HepG2 (cell line): ENCODE data around the gene DNMT3L. TPM values are rescaled to one million over a fixed set of nuclear protein-coding genes. Genes with fewer than 3 reads are reported as not detected.

Source experiments
- ATAC-seq: fragments of 200-7000 bp; cut with Tn5 transposase; 3 replicates; pipeline ENCODE4 v1.9.1; 2020; ENCODE audit warnings: mild to moderate bottlenecking, moderate library complexity
- BruUV-seq: library from RNA; stranded (reverse); fragments of 400-500 nt; replicated peaks from 2 replicates; lab custom pipeline; 2021; lab: Mats Ljungman, UMichigan
- CTCF ChIA-PET: fragments of 300-600 bp; formaldehyde crosslinking; extraction: SDS; loops from one replicate; lab custom pipeline; 2021; ENCODE audit warnings: low total read pairs, inconsistent platforms, low intra/inter-chr PET ratio; lab: Yijun Ruan, JAX
- POLR2A ChIA-PET: fragments of 350-600 bp; sonication (Branson Sonifier 250); formaldehyde crosslinking; loops from one replicate; lab custom pipeline; 2020; ENCODE audit warnings: antibody characterized with exemption, inconsistent platforms; lab: Yijun Ruan, JAX
- DNase-seq: peaks from one replicate; pipeline ENCODE4 v3.0.0-alpha.2; 2015; ENCODE audit warnings: low spot score
- FAIRE-seq: peaks from 3 replicates; lab custom pipeline; 2011; peaks lifted over from hg19 to GRCh38; lab: Jason Lieb, UNC
- H2AFZ ChIP-seq: one replicate; pipeline ENCODE4 v1.6.1; 2011; ENCODE audit warnings: low read length, inconsistent platforms
- H3K27ac ChIP-seq: fragments of 300-600 bp; 3 replicates; pipeline ENCODE4 v1.8.0; 2011; ENCODE audit warnings: mixed run types, mild to moderate bottlenecking, mixed read lengths, low read length, inconsistent platforms; ENCODE audit not compliant: insufficient read depth; ENCODE audit errors: extremely low read length
- H3K27me3 ChIP-seq, 2 experiments: fragments of 200-600 bp in 1 of 2; 2 replicates in 1 of 2; 3 replicates in 1 of 2; pipeline versions ENCODE4 v1.6.0 to v1.8.0; 2011; ENCODE audit warnings: low read length in 2 of 2, mild to moderate bottlenecking in 2 of 2, moderate library complexity in 2 of 2, inconsistent platforms in 1 of 2; ENCODE audit not compliant: insufficient read depth in 2 of 2, control insufficient read depth in 1 of 2
- H3K36me3 ChIP-seq, 2 experiments: fragments of 200-600 bp in 1 of 2; replicated peaks in 1 of 2; 2 replicates in 1 of 2; 3 replicates in 1 of 2; pipeline versions ENCODE4 v1.5.1 to v1.8.0; 2011; ENCODE audit warnings: low read length in 2 of 2, inconsistent platforms in 1 of 2; ENCODE audit not compliant: insufficient read depth in 2 of 2, control insufficient read depth in 1 of 2
- H3K4me1 ChIP-seq: 2 replicates; pipeline ENCODE4 v1.5.1; 2012; ENCODE audit warnings: low read length, inconsistent platforms; ENCODE audit not compliant: insufficient read depth
- H3K4me2 ChIP-seq: 2 replicates; pipeline ENCODE4 v1.6.0; 2011; ENCODE audit warnings: low read depth, low read length, inconsistent platforms
- H3K4me3 ChIP-seq, 3 experiments: fragments of 200-600 bp in 1 of 3; sonication (generic), shearing (Covaris generic) in 1 of 3; replicated peaks in 1 of 3; 2 replicates each; pipeline ENCODE4 v1.5.1; 2011 to 2016; ENCODE audit warnings: low read length in 3 of 3, inconsistent platforms in 2 of 3, low read depth in 2 of 3, mild to moderate bottlenecking in 2 of 3, control low read depth in 1 of 3, mixed read lengths in 1 of 3; ENCODE audit not compliant: insufficient read depth in 1 of 3
- H3K79me2 ChIP-seq: one replicate; pipeline ENCODE4 v1.6.1; 2011; ENCODE audit warnings: low read length, inconsistent platforms; ENCODE audit not compliant: insufficient read depth
- H3K9ac ChIP-seq: 2 replicates; pipeline ENCODE4 v1.6.0; 2011; ENCODE audit warnings: mild to moderate bottlenecking, low read depth, low read length, inconsistent platforms; ENCODE audit not compliant: insufficient read depth
- H3K9me3 ChIP-seq: 2 replicates; pipeline ENCODE4 v1.5.1; 2012; ENCODE audit warnings: mild to moderate bottlenecking, low read length
- H4K20me1 ChIP-seq: 2 replicates; pipeline ENCODE4 v1.6.0; 2011; ENCODE audit warnings: inconsistent platforms, mild to moderate bottlenecking, low read length, moderate library complexity; ENCODE audit not compliant: insufficient read depth
- ATF1 ChIP-seq: IDR thresholded peaks from 2 replicates; pipeline ENCODE4 v1.6.1; 2016; ENCODE audit warnings: mild to moderate bottlenecking, control low read depth
- CHD4 ChIP-seq: fragments of 200-600 bp; sonication (generic); IDR thresholded peaks from 2 replicates; pipeline ENCODE4 v1.7.0; 2017; ENCODE audit warnings: mild to moderate bottlenecking, low read length, borderline replicate concordance
- ERF ChIP-seq: IDR thresholded peaks from 2 replicates; pipeline ENCODE4 v1.6.1; 2018; ENCODE audit warnings: missing biosample characterization, missing genetic modification reagents
- GTF3A ChIP-seq: sonication (generic); formaldehyde crosslinking; conservative IDR thresholded peaks from 2 replicates; pipeline ENCODE4 v1.4.0; 2020; ENCODE audit warnings: mild to moderate bottlenecking, missing genetic modification reagents
- KLF11 ChIP-seq: IDR thresholded peaks from 2 replicates; pipeline ENCODE4 v1.6.1; 2016; ENCODE audit warnings: missing compliant biosample characterization
- NAIF1 ChIP-seq: sonication (generic); formaldehyde crosslinking; IDR thresholded peaks from 2 replicates; pipeline ENCODE4 v1.5.0; 2020; ENCODE audit warnings: mild to moderate bottlenecking, missing genetic modification reagents, borderline replicate concordance
- PHF21A ChIP-seq: sonication (generic); formaldehyde crosslinking; IDR thresholded peaks from 2 replicates; pipeline ENCODE4 v1.5.0; 2020; ENCODE audit warnings: mild to moderate bottlenecking, missing genetic modification reagents
- SIX1 ChIP-seq: sonication (generic); formaldehyde crosslinking; IDR thresholded peaks from 2 replicates; pipeline ENCODE4 v1.4.0; 2020; ENCODE audit warnings: missing genetic modification reagents, borderline replicate concordance
- SKI ChIP-seq: fragments of 450-650 bp; IDR thresholded peaks from one replicate; pipeline ENCODE4 v1.6.1; 2018; ENCODE audit warnings: mild to moderate bottlenecking; ENCODE audit not compliant: partially characterized antibody
- TCF7L2 ChIP-seq: IDR thresholded peaks from 2 replicates; pipeline ENCODE4 v1.6.1; 2011; ENCODE audit warnings: mild to moderate bottlenecking, low read depth, low read length, moderate library complexity
- WGBS: methylation state at CpG from one replicate; pipeline ENCODE4 v1.1.6; 2017; ENCODE audit warnings: low lambda C conversion rate; 5-methylcytosine and 5-hydroxymethylcytosine counted together
- in situ Hi-C: cut with HindIII; loops from 2 replicates; pipeline ENCODE4 v1.10.0; 2017; ENCODE audit warnings: low pct_unique_long_range_greater_than_20kb; ENCODE audit not compliant: extremely low pct_ligation_motif_present
- intact Hi-C: fragments of 100-400 bp; cut with micrococcal nuclease; formaldehyde crosslinking; loops from one replicate; pipeline ENCODE4 v1.10.0; 2022; ENCODE audit not compliant: unreplicated experiment
- polyA plus RNA-seq, 8 experiments: library from polyadenylated mRNA; depleted of rRNA in 3 of 8; stranded (reverse) in 7 of 8; unstranded in 1 of 8; fragments of >200 nt; fragmentation: Illumina TruSeq in 4 of 8; extraction: Trizol in 4 of 8; gene quantifications; 2 replicates each; pipeline versions ENCODE4 v1.2.1 to v1.2.3, GENCODE V29; 2011 to 2016; ENCODE audit warnings: low read depth in 4 of 8, missing spikeins in 1 of 8, mixed read lengths in 1 of 8; ENCODE audit not compliant: insufficient read depth in 1 of 8
- total RNA-seq, 5 experiments: library from RNA; depleted of rRNA; stranded (reverse); fragments of >200 nt; fragmentation: Illumina TruSeq; extraction: Trizol; gene quantifications; 2 replicates each; pipeline ENCODE4 v1.2.3, GENCODE V29; 2016; ENCODE audit warnings: low read depth in 1 of 5
- TF ChIP-seq, protein P1 (sequence below): sonication (generic); formaldehyde crosslinking; IDR thresholded peaks from 2 replicates; pipeline ENCODE4 v1.4.0; 2020; ENCODE audit warnings: missing genetic modification reagents, mild to moderate bottlenecking, borderline replicate concordance
- TF ChIP-seq, protein P2 (sequence below): sonication (generic); formaldehyde crosslinking; IDR thresholded peaks from 2 replicates; pipeline ENCODE4 v1.5.0; 2020; ENCODE audit warnings: missing genetic modification reagents

The DNMT3L gene
- total and polyA plus RNA-seq, 2 of the 13 experiments (the other 11 are each of a cell fraction or from before 2014, with no cell fraction given), result 0.75 to 1.7 TPM

DNA sequence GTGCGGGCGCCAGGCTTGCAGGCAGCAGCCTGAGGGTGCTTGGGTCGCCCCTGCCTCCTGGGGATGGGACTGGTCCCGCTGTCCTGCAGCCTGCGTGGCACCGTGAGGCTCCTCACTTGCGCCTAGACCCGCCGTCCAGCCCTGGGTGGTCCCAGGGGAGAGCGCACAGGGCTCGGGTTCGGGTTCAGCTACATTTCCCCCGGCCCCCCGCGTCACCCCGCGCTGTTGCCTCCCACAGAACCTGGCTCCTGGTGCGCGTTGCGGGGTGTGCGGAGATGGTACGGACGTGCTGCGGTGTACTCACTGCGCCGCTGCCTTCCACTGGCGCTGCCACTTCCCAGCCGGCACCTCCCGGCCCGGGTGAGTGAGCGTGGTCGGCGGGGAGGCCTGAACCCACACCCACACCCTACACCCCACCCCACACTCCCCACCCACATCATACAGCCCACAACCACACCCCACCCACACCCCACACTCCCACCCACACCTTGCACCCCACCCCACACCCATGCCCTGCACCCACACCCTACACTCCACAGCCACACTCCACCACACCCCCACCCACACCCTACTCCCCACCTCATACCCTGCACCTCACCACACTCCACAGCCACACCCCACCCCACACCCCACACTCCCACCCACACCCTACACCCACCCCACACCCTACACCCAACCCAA is 32.0 kb upstream of the DNMT3L start:
- no peaks in the 10 kb centered on the region for H3K36me3 ChIP-seq
- H3K9me3 ChIP-seq, result no peaks in the 10 kb centered on the region
- DNase-seq (no peak), FAIRE-seq (no peak), ATAC-seq (no peak)
- BruUV-seq, result no TSS peak
- in situ Hi-C loops, result no loop called here
- no peaks in the 10 kb centered on the region for H4K20me1 ChIP-seq
- no peak overlapping the region for H3K4me2 ChIP-seq
- no peak overlapping the region for H3K9ac ChIP-seq
- WGBS, result 70% methylated on average over 3 of the region's 33 CpGs
- no peak overlapping the region for H3K4me3 ChIP-seq
- peaks cover 14 to 58% of the 10 kb centered on the region in 2 experiments for H3K27me3 ChIP-seq
- TF ChIP-seq GTF3A (CRISPR knock-in tag), result no peak
- TF ChIP-seq PHF21A (CRISPR knock-in tag), result no peak
- no peak for TF ChIP-seq TCF7L2
- H3K27ac ChIP-seq, result no peak overlapping the region
- intact Hi-C loops, result no loop called here
- no peaks in the 10 kb centered on the region for H3K79me2 ChIP-seq
- no peak overlapping the region for H2AFZ ChIP-seq
- peaks cover 37% of the 10 kb centered on the region for H3K4me1 ChIP-seq
- ChIA-PET CTCF (no interaction called here), POLR2A (no interaction called here)

DNA sequence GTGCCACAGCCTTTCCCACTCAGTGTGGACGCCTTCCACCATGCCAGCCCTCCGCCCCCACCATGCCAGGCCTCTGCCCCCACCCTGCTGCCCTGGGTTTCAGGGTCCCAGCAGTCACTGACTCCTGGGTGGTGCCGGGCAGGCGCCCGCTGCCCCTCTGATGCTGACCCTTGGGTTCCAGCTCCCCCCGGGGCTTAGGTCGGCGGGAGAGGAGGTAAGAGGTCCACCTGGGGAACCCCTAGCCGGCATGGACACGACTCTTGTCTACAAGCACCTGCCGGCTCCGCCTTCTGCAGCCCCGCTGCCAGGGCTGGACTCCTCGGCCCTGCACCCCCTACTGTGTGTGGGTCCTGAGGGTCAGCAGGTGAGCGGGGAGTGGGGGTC is 31.1 kb upstream of the DNMT3L start:
- Histone ChIP-seq H2AFZ (no peak overlapping the region), H3K9me3 (no peaks in the 10 kb centered on the region), H3K27me3 (peaks cover 15 to 67% of the 10 kb centered on the region in 2 experiments), H3K27ac (no peak overlapping the region), H3K4me1 (peaks cover 28% of the 10 kb centered on the region), H3K36me3 (no peaks in the 10 kb centered on the region), H4K20me1 (no peaks in the 10 kb centered on the region), H3K9ac (no peak overlapping the region), H3K4me2 (no peak overlapping the region), H3K4me3 (no peak overlapping the region), H3K79me2 (no peaks in the 10 kb centered on the region)
- ChIA-PET CTCF (no interaction called here), POLR2A (no interaction called here)
- no TSS peak for BruUV-seq
- ATAC-seq, result no peak
- WGBS, result no CpG with 5 or more reads among the region's 15 CpGs
- intact Hi-C loops (no loop called here), in situ Hi-C loops (no loop called here)
- FAIRE-seq, result no peak
- DNase-seq, result no peak
- no peak for TF ChIP-seq NAIF1 (CRISPR knock-in tag)
- TF ChIP-seq, protein P1, sequence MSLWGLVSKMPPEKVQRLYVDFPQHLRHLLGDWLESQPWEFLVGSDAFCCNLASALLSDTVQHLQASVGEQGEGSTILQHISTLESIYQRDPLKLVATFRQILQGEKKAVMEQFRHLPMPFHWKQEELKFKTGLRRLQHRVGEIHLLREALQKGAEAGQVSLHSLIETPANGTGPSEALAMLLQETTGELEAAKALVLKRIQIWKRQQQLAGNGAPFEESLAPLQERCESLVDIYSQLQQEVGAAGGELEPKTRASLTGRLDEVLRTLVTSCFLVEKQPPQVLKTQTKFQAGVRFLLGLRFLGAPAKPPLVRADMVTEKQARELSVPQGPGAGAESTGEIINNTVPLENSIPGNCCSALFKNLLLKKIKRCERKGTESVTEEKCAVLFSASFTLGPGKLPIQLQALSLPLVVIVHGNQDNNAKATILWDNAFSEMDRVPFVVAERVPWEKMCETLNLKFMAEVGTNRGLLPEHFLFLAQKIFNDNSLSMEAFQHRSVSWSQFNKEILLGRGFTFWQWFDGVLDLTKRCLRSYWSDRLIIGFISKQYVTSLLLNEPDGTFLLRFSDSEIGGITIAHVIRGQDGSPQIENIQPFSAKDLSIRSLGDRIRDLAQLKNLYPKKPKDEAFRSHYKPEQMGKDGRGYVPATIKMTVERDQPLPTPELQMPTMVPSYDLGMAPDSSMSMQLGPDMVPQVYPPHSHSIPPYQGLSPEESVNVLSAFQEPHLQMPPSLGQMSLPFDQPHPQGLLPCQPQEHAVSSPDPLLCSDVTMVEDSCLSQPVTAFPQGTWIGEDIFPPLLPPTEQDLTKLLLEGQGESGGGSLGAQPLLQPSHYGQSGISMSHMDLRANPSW (CRISPR knock-in tag), result no peak
- TF ChIP-seq, protein P2, sequence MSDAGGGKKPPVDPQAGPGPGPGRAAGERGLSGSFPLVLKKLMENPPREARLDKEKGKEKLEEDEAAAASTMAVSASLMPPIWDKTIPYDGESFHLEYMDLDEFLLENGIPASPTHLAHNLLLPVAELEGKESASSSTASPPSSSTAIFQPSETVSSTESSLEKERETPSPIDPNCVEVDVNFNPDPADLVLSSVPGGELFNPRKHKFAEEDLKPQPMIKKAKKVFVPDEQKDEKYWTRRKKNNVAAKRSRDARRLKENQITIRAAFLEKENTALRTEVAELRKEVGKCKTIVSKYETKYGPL (CRISPR knock-in tag), result no peak
- no peak for TF ChIP-seq ATF1 (CRISPR knock-in tag)
- TF ChIP-seq SKI, result no peak
- TF ChIP-seq KLF11, result no peak
- no peak for TF ChIP-seq ERF
- TF ChIP-seq SIX1 (CRISPR knock-in tag), result no peak
- no peak for TF ChIP-seq CHD4
